CD4-positive, CD25-positive, alpha-beta regulatory T cell (primary cell): ENCODE data around the gene SDHA. TPM values are rescaled to one million over a fixed set of nuclear protein-coding genes. Genes with fewer than 3 reads are reported as not detected.
A peak's percentile ranks its signal among the peaks of the same experiment; 100 is the strongest.

ENCODE experiments used
- ATAC-seq, 2 donors: fragments of 150-1000 bp; cut with Tn5 transposase; one replicate each; pipeline ENCODE4 v1.10.0; 2021; ENCODE audit warnings: low read depth in 2 of 2, moderate number of reproducible peaks in 2 of 2, moderate library complexity in 1 of 2
- DNase-seq, 3 donors: peaks; one replicate each; pipeline versions ENCODE4 v3.0.0 to v3.0.0-alpha.2; 2012 to 2022; ENCODE audit warnings: mixed read lengths in 1 of 3
- H3K27ac ChIP-seq: one replicate; pipeline ENCODE4 v1.7.0; 2013; ENCODE audit warnings: mild to moderate bottlenecking, low read length; ENCODE audit not compliant: insufficient read depth, poor library complexity, severe bottlenecking
- H3K27me3 ChIP-seq: one replicate; pipeline ENCODE4 v1.7.0; 2013; ENCODE audit warnings: low read length; ENCODE audit not compliant: control insufficient read depth, insufficient read depth
- H3K36me3 ChIP-seq: one replicate; pipeline ENCODE4 v1.7.0; 2013; ENCODE audit warnings: mild to moderate bottlenecking, low read length, moderate library complexity; ENCODE audit not compliant: control insufficient read depth, insufficient read depth
- H3K4me1 ChIP-seq: 2 replicates; pipeline ENCODE4 v1.7.0; 2013; ENCODE audit warnings: mild to moderate bottlenecking, low read length; ENCODE audit not compliant: insufficient read depth, control insufficient read depth, poor library complexity, severe bottlenecking
- H3K4me3 ChIP-seq: one replicate; pipeline ENCODE4 v1.7.0; 2013; ENCODE audit warnings: low read depth, mild to moderate bottlenecking, low read length, moderate library complexity
- H3K9me3 ChIP-seq, 2 experiments: 1 replicate in 1 of 2; 2 replicates in 1 of 2; pipeline ENCODE4 v1.7.0; 2013; ENCODE audit warnings: low read length in 2 of 2, mild to moderate bottlenecking in 1 of 2, moderate library complexity in 1 of 2; ENCODE audit not compliant: control insufficient read depth in 2 of 2
- H3K27ac Mint-ChIP-seq, 3 donors: one replicate each; pipeline ENCODE4 v1.8.0; 2020 to 2022; ENCODE audit warnings: mild to moderate bottlenecking in 3 of 3, mixed read lengths in 3 of 3, moderate library complexity in 2 of 3
- H3K27me3 Mint-ChIP-seq: one replicate; pipeline ENCODE4 v1.8.0; 2022; ENCODE audit warnings: mild to moderate bottlenecking, mixed read lengths
- H3K36me3 Mint-ChIP-seq: one replicate; pipeline ENCODE4 v1.8.0; 2020; ENCODE audit warnings: mixed read lengths
- H3K4me1 Mint-ChIP-seq, 4 donors: one replicate each; pipeline ENCODE4 v1.8.0; 2020 to 2022; ENCODE audit warnings: mixed read lengths in 4 of 4, mild to moderate bottlenecking in 1 of 4
- H3K4me3 Mint-ChIP-seq, 4 donors: one replicate each; pipeline ENCODE4 v1.8.0; 2020 to 2022; ENCODE audit warnings: mild to moderate bottlenecking in 4 of 4, mixed read lengths in 4 of 4, moderate library complexity in 3 of 4
- H3K9me3 Mint-ChIP-seq, 7 donors: one replicate each; pipeline ENCODE4 v1.8.0; 2020 to 2022; ENCODE audit warnings: mixed read lengths in 7 of 7, mild to moderate bottlenecking in 3 of 7, moderate library complexity in 2 of 7
- polyA plus RNA-seq, 4 donors: library from polyadenylated mRNA; unstranded; fragments of 300-500 nt; fragmentation: Illumina TruSeq; gene quantifications; one replicate each; pipeline ENCODE4 v1.2.3, GENCODE V29; 2021
- total RNA-seq: library from RNA; stranded (reverse); gene quantifications from one replicate; pipeline ENCODE4 v1.2.3, GENCODE V29; 2022

Gene SDHA
- total and polyA plus RNA-seq, 5 donors from 2014 or later = 211 to 290 (median 235) TPM

GRCh38 chr5:203246-203930, 14.7 kb upstream of the SDHA start:
- H3K27me3 ChIP-seq = no peaks in the 10 kb centered on the region

GRCh38 chr5:204001-204400, 14.1 kb upstream of the SDHA start:
- H3K9me3 Mint-ChIP-seq = no peaks in the 10 kb centered on the region
- no peak for DNase-seq
- peak overlapping the region in 1 of 3 donors; percentile 28 for H3K27ac Mint-ChIP-seq
- Histone ChIP-seq H3K9me3 (no peaks in the 10 kb centered on the region), H3K27ac (no peak overlapping the region), H3K4me3 (no peak overlapping the region), H3K27me3 (no peaks in the 10 kb centered on the region), H3K4me1 (no peaks in the 10 kb centered on the region), H3K36me3 (peaks cover 44% of the 10 kb centered on the region)
- no peaks in the 10 kb centered on the region for H3K27me3 Mint-ChIP-seq
- H3K4me3 Mint-ChIP-seq = no peak overlapping the region
- no peak for ATAC-seq
- peaks cover 28% of the 10 kb centered on the region for H3K36me3 Mint-ChIP-seq
- H3K4me1 Mint-ChIP-seq = peaks cover 0 to 10% (median 7%) of the 10 kb centered on the region in 4 donors

More at GRCh38 chr5:203246-203930, 14.7 kb upstream of the SDHA start:
- Mint-ChIP-seq H3K4me3 (no peak overlapping the region), H3K4me1 (peaks cover 0 to 9% (median 6%) of the 10 kb centered on the region in 4 donors), H3K36me3 (peaks cover 28% of the 10 kb centered on the region), H3K27ac (peak overlapping the region in 1 of 3 donors; percentile 28), H3K9me3 (no peaks in the 10 kb centered on the region), H3K27me3 (no peaks in the 10 kb centered on the region)
- no peak overlapping the region for H3K27ac ChIP-seq
- ATAC-seq (no peak), DNase-seq (no peak)
- H3K4me3 ChIP-seq = no peak overlapping the region
- H3K4me1 ChIP-seq = no peaks in the 10 kb centered on the region
- H3K9me3 ChIP-seq = no peaks in the 10 kb centered on the region
- peaks cover 44% of the 10 kb centered on the region for H3K36me3 ChIP-seq

GRCh38 chr5:204462-204861, 13.7 kb upstream of the SDHA start:
- peaks cover 28% of the 10 kb centered on the region for H3K36me3 Mint-ChIP-seq
- Histone ChIP-seq H3K27ac (no peak overlapping the region), H3K36me3 (peaks cover 44% of the 10 kb centered on the region), H3K4me1 (no peaks in the 10 kb centered on the region), H3K4me3 (no peak overlapping the region), H3K27me3 (no peaks in the 10 kb centered on the region), H3K9me3 (no peaks in the 10 kb centered on the region)
- no peak overlapping the region for H3K4me3 Mint-ChIP-seq
- no peak for DNase-seq
- no peak for ATAC-seq
- H3K9me3 Mint-ChIP-seq = no peaks in the 10 kb centered on the region
- peaks cover 0 to 10% (median 7%) of the 10 kb centered on the region in 4 donors for H3K4me1 Mint-ChIP-seq
- no peak overlapping the region for H3K27ac Mint-ChIP-seq
- no peaks in the 10 kb centered on the region for H3K27me3 Mint-ChIP-seq

GRCh38 chr5:204966-205670, 13.0 kb upstream of the SDHA start:
- no peaks in the 10 kb centered on the region for H3K9me3 ChIP-seq
- no peak for ATAC-seq
- H3K27me3 Mint-ChIP-seq = no peaks in the 10 kb centered on the region
- H3K9me3 Mint-ChIP-seq = no peaks in the 10 kb centered on the region
- peaks cover 33% of the 10 kb centered on the region for H3K36me3 Mint-ChIP-seq
- no peaks in the 10 kb centered on the region for H3K27me3 ChIP-seq
- H3K27ac Mint-ChIP-seq = peak overlapping the region in 1 of 3 donors; percentile 39
- H3K4me1 ChIP-seq = no peaks in the 10 kb centered on the region
- H3K4me3 ChIP-seq = no peak overlapping the region
- peaks cover 44% of the 10 kb centered on the region for H3K36me3 ChIP-seq
- no peak overlapping the region for H3K4me3 Mint-ChIP-seq
- H3K27ac ChIP-seq = no peak overlapping the region
- H3K4me1 Mint-ChIP-seq = peaks cover 6 to 16% (median 13%) of the 10 kb centered on the region in 4 donors
- no peak for DNase-seq

GRCh38 chr5:206406-206805, 11.7 kb upstream of the SDHA start:
- peaks cover 37% of the 10 kb centered on the region for H3K36me3 Mint-ChIP-seq
- H3K27me3 ChIP-seq = no peaks in the 10 kb centered on the region
- no peaks in the 10 kb centered on the region for H3K9me3 Mint-ChIP-seq
- H3K27me3 Mint-ChIP-seq = no peaks in the 10 kb centered on the region
- H3K4me1 ChIP-seq = no peaks in the 10 kb centered on the region
- ATAC-seq (no peak), DNase-seq (no peak)
- no peak overlapping the region for H3K27ac ChIP-seq
- peaks cover 9 to 23% (median 13%) of the 10 kb centered on the region in 4 donors for H3K4me1 Mint-ChIP-seq
- H3K27ac Mint-ChIP-seq = no peak overlapping the region
- H3K4me3 ChIP-seq = no peak overlapping the region
- H3K9me3 ChIP-seq = no peaks in the 10 kb centered on the region
- H3K4me3 Mint-ChIP-seq = no peak overlapping the region
- H3K36me3 ChIP-seq = peaks cover 44% of the 10 kb centered on the region

- H3K27ac ChIP-seq = no peak overlapping the region
- no peaks in the 10 kb centered on the region for H3K27me3 Mint-ChIP-seq
- H3K9me3 ChIP-seq = no peaks in the 10 kb centered on the region
- H3K4me1 ChIP-seq = no peaks in the 10 kb centered on the region
- H3K4me3 Mint-ChIP-seq = no peak overlapping the region
- no peak overlapping the region for H3K4me3 ChIP-seq
- H3K36me3 ChIP-seq = peaks cover 44% of the 10 kb centered on the region
- peaks cover 37% of the 10 kb centered on the region for H3K36me3 Mint-ChIP-seq
- no peaks in the 10 kb centered on the region for H3K9me3 Mint-ChIP-seq
- no peak for DNase-seq
- H3K27ac Mint-ChIP-seq = peak overlapping the region in 2 of 3 donors; percentile 38 to 60
- no peak for ATAC-seq
- peaks cover 9 to 23% (median 13%) of the 10 kb centered on the region in 4 donors for H3K4me1 Mint-ChIP-seq
- no peaks in the 10 kb centered on the region for H3K27me3 ChIP-seq
Observed at GRCh38 chr5:206927-207536, 11.1 kb upstream of the SDHA start.

GRCh38 chr5:207599-207998, 10.5 kb upstream of the SDHA start:
- no peak for DNase-seq
- H3K4me1 Mint-ChIP-seq = peaks cover 9 to 23% (median 12%) of the 10 kb centered on the region in 4 donors
- Histone ChIP-seq H3K27ac (no peak overlapping the region), H3K4me3 (no peak overlapping the region), H3K36me3 (peaks cover 44% of the 10 kb centered on the region), H3K4me1 (no peaks in the 10 kb centered on the region), H3K9me3 (no peaks in the 10 kb centered on the region), H3K27me3 (no peaks in the 10 kb centered on the region)
- peaks cover 37% of the 10 kb centered on the region for H3K36me3 Mint-ChIP-seq
- ATAC-seq = no peak
- H3K27ac Mint-ChIP-seq = peak overlapping the region in 2 of 3 donors; percentile 32 to 38
- H3K9me3 Mint-ChIP-seq = no peaks in the 10 kb centered on the region
- H3K27me3 Mint-ChIP-seq = no peaks in the 10 kb centered on the region
- peak overlapping the region in 1 of 4 donors; percentile 32 for H3K4me3 Mint-ChIP-seq
